SK-MEL-5 (cell line): ENCODE measurements around the gene LSMEM2. TPM values are rescaled to one million over a fixed set of nuclear protein-coding genes. Genes with fewer than 3 reads are reported as not detected.
"Not testable (repeated sequence)": the region's sequence is repeated elsewhere in the genome, so short reads cannot be mapped to it uniquely, and the experiment has no call there.

Experiments used
- DNase-seq: peaks from one replicate; pipeline ENCODE4 v3.0.0-alpha.2; 2016; ENCODE audit warnings: low read depth, low spot score
- in situ Hi-C: cut with HindIII; loops from 2 replicates; pipeline ENCODE4 v1.10.0; 2016; ENCODE audit warnings: low sequenced_read_pairs, high pct_unique_total_duplicates, low pct_unique_long_range_greater_than_20kb
- total RNA-seq: library from RNA; depleted of rRNA; stranded (reverse); fragments of >200 nt; shearing (Covaris generic); gene quantifications from 2 replicates; pipeline ENCODE4 v1.2.3, GENCODE V29; 2014

Gene LSMEM2
- total RNA-seq, 1 experiment from 2014 or later = not detected

GRCh38 chr3:50299929-50300680 is 21.2 kb downstream of the LSMEM2 start:
- in situ Hi-C loops = no loop called here
- DNase-seq = peak; percentile 71

- in situ Hi-C loops = no loop called here
- no peak for DNase-seq
Measured at GRCh38 chr3:50300681-50301254, 21.9 kb downstream of the LSMEM2 start.

GRCh38 chr3:50302095-50303012 is 23.5 kb downstream of the LSMEM2 start:
- DNase-seq = no peak
- in situ Hi-C loops = no loop called here

GRCh38 chr3:50303013-50303815 is 24.3 kb downstream of the LSMEM2 start, which contains the start of gene HYAL1:
Gene HYAL1, minus strand, starts transcription at chr3:50303574. Its CDS starts 618 bp downstream, at chr3:50302956.
- in situ Hi-C loops = no loop called here
- peak; percentile 49 for DNase-seq

- peak; percentile 21 for DNase-seq
- in situ Hi-C loops = no loop called here
Measured at GRCh38 chr3:50304601-50305000, 25.7 kb downstream of the LSMEM2 start.

- in situ Hi-C loops, DNase-seq: not testable (repeated sequence)
Measured at GRCh38 chr3:50312041-50312440, 33.2 kb downstream of the LSMEM2 start.

- no peak for DNase-seq
- in situ Hi-C loops = no loop called here
Measured at GRCh38 chr3:50314342-50314741, 35.5 kb downstream of the LSMEM2 start.

GRCh38 chr3:50314816-50315215 is 35.9 kb downstream of the LSMEM2 start:
- DNase-seq = no peak
- in situ Hi-C loops = no loop called here

- no peak for DNase-seq
- in situ Hi-C loops = no loop called here
Measured at GRCh38 chr3:50316657-50317242, 37.9 kb downstream of the LSMEM2 start.

- in situ Hi-C loops = no loop called here
- no peak for DNase-seq
Measured at GRCh38 chr3:50317300-50317699, 38.4 kb downstream of the LSMEM2 start.

GRCh38 chr3:50318163-50318562 is 39.3 kb downstream of the LSMEM2 start:
- no peak for DNase-seq
- in situ Hi-C loops = no loop called here

GRCh38 chr3:50318615-50319014 is 39.7 kb downstream of the LSMEM2 start:
- DNase-seq = no peak
- in situ Hi-C loops = no loop called here

GRCh38 chr3:50319181-50319893 is 40.5 kb downstream of the LSMEM2 start:
- in situ Hi-C loops = no loop called here
- no peak for DNase-seq

- no peak for DNase-seq
- in situ Hi-C loops = no loop called here
Measured at GRCh38 chr3:50319894-50320625, 41.2 kb downstream of the LSMEM2 start.

GRCh38 chr3:50320853-50321335 is 42.0 kb downstream of the LSMEM2 start:
- in situ Hi-C loops = no loop called here
- peak; percentile 73 for DNase-seq
